ENCODE results near the gene MED14. TPM values are rescaled to one million over a fixed set of nuclear protein-coding genes. Genes with fewer than 3 reads are reported as not detected.

The MED14 gene
- total RNA-seq, 2 donors from 2014 or later = 22.2 to 35.8 TPM

GRCh38 chrX:40646489-40647306, 88.6 kb downstream of the MED14 start:
- TF ChIP-seq POLR2A (IDR thresholded peaks at IDR 0.05) = no peak
- no peak for TF ChIP-seq POLR2AphosphoS5 (IDR thresholded peaks at IDR 0.05)
- no peak for TF ChIP-seq CTCF (IDR thresholded peaks at IDR 0.05)
- H3K27ac ChIP-seq = peak overlapping the region; percentile 80 to 81
- peak overlapping the region; percentile 64 to 69 for H3K4me3 ChIP-seq
- no peaks in the 10 kb centered on the region for H3K4me1 ChIP-seq (replicated peaks)
- H3K36me3 ChIP-seq = no peaks in the 10 kb centered on the region
- DNase-seq (ENCODE audit: low spot score) = peak; percentile 17
- under 1% methylated on average over 18 of the region's 33 CpGs for WGBS
- no peaks in the 10 kb centered on the region for H3K9me3 ChIP-seq
- intact Hi-C loops (cut with DNase I) = no loop called here
- H3K27me3 ChIP-seq (replicated peaks; ENCODE audit: insufficient read depth) = no peaks in the 10 kb centered on the region

- no peaks in the 10 kb centered on the region for H3K36me3 ChIP-seq
- no peaks in the 10 kb centered on the region for H3K9me3 ChIP-seq
- no peaks in the 10 kb centered on the region for H3K4me1 ChIP-seq (replicated peaks)
- 12% methylated on average over 4 of the region's 4 CpGs for WGBS
- TF ChIP-seq CTCF (IDR thresholded peaks at IDR 0.05) = no peak
- TF ChIP-seq POLR2AphosphoS5 (IDR thresholded peaks at IDR 0.05) = peak; percentile 10
- peak overlapping the region in 1 of 2 donors; percentile 10 for H3K4me3 ChIP-seq
- intact Hi-C loops (cut with DNase I) = no loop called here
- peak; percentile 5 for DNase-seq (ENCODE audit: low spot score)
- H3K27ac ChIP-seq = peak overlapping the region; percentile 49 to 51
- H3K27me3 ChIP-seq (replicated peaks; ENCODE audit: insufficient read depth) = no peaks in the 10 kb centered on the region
Measured at GRCh38 chrX:40644821-40645358, 90.5 kb downstream of the MED14 start.

GRCh38 chrX:40644176-40644575, 91.2 kb downstream of the MED14 start:
- no peak for DNase-seq (ENCODE audit: low spot score)
- Histone ChIP-seq H3K4me1 (replicated peaks) (no peaks in the 10 kb centered on the region), H3K4me3 (no peak overlapping the region), H3K27me3 (replicated peaks; ENCODE audit: insufficient read depth) (no peaks in the 10 kb centered on the region), H3K27ac (peak overlapping the region in 1 of 2 donors; percentile 51), H3K36me3 (no peaks in the 10 kb centered on the region), H3K9me3 (no peaks in the 10 kb centered on the region)
- intact Hi-C loops (cut with DNase I) = no loop called here
- 72% methylated on average over 5 of the region's 5 CpGs for WGBS
- TF ChIP-seq POLR2AphosphoS5 (IDR thresholded peaks at IDR 0.05) (no peak), CTCF (IDR thresholded peaks at IDR 0.05) (no peak), POLR2A (IDR thresholded peaks at IDR 0.05) (no peak)

- 82% methylated on average over 3 of the region's 3 CpGs for WGBS
Measured at GRCh38 chrX:40637687-40638086, 97.7 kb downstream of the MED14 start.

More at GRCh38 chrX:40637687-40638086, 97.7 kb downstream of the MED14 start:
- intact Hi-C loops (cut with DNase I) = no loop called here
- Histone ChIP-seq H3K27ac (no peak overlapping the region), H3K4me1 (replicated peaks) (no peaks in the 10 kb centered on the region), H3K9me3 (no peaks in the 10 kb centered on the region), H3K27me3 (replicated peaks; ENCODE audit: insufficient read depth) (no peaks in the 10 kb centered on the region), H3K36me3 (no peaks in the 10 kb centered on the region), H3K4me3 (no peak overlapping the region)
- no peak for DNase-seq (ENCODE audit: low spot score)
- TF ChIP-seq POLR2AphosphoS5 (IDR thresholded peaks at IDR 0.05) = no peak
- no peak for TF ChIP-seq POLR2A (IDR thresholded peaks at IDR 0.05)
- TF ChIP-seq CTCF (IDR thresholded peaks at IDR 0.05) = no peak
